OCI-LY3 (cell line): Measurements from ENCODE around the gene EHBP1L1.

Experiments
- H2AFZ ChIP-seq: fragments of 200-600, 300-600 bp; shearing (Covaris generic); 2 replicates; pipeline ENCODE4 v1.6.0; 2014; ENCODE audit warnings: antibody characterized with exemption, low read depth, low read length
- H3K27ac ChIP-seq: fragments of 200-600, 300-600 bp; sonication (generic); 2 replicates; pipeline ENCODE4 v1.5.1; 2014; ENCODE audit warnings: mild to moderate bottlenecking, low read length, moderate library complexity, mixed read lengths
- H3K27me3 ChIP-seq: fragments of 200-600, 300-600 bp; sonication (generic); 2 replicates; pipeline ENCODE4 v1.6.1; 2014; ENCODE audit warnings: low read depth, low read length, mixed read lengths
- H3K36me3 ChIP-seq: fragments of 200-600, 300-600 bp; sonication (generic); replicated peaks from 2 replicates; pipeline ENCODE3; 2014; ENCODE audit warnings: low read depth, low read length, mixed read lengths
- H3K4me1 ChIP-seq: fragments of 300-600, 200-600 bp; sonication (generic); 2 replicates; pipeline ENCODE4 v1.6.1; 2014; ENCODE audit warnings: low read length, mixed read lengths
- H3K4me2 ChIP-seq: fragments of 200-600, 300-600 bp; sonication (generic); 2 replicates; pipeline ENCODE4 v1.6.1; 2014; ENCODE audit warnings: low read length, mixed read lengths
- H3K4me3 ChIP-seq: fragments of 300-600, 200-600 bp; sonication (generic); 2 replicates; pipeline ENCODE4 v1.5.1; 2014; ENCODE audit warnings: antibody characterized with exemption, mild to moderate bottlenecking, low read length, moderate library complexity
- H3K79me2 ChIP-seq: fragments of 300-600, 200-600 bp; shearing (Covaris generic); 2 replicates; pipeline ENCODE4 v1.6.1; 2014; ENCODE audit warnings: mild to moderate bottlenecking, low read length, mixed read lengths
- H3K9ac ChIP-seq: fragments of 300-600, 200-600 bp; shearing (Covaris generic); 2 replicates; pipeline ENCODE4 v1.6.0; 2014; ENCODE audit warnings: mild to moderate bottlenecking, low read length, moderate library complexity
- H3K9me3 ChIP-seq: fragments of 200-600, 300-600 bp; shearing (Covaris generic); 2 replicates; pipeline ENCODE4 v1.6.1; 2014; ENCODE audit warnings: low read length, mixed read lengths; ENCODE audit not compliant: insufficient read depth
- H4K20me1 ChIP-seq: fragments of 200-600, 300-600 bp; sonication (generic); 2 replicates; pipeline ENCODE4 v1.6.1; 2016; ENCODE audit warnings: low read length, mixed read lengths; ENCODE audit not compliant: insufficient read depth
- CTCF ChIP-seq: fragments of 200-600, 300-600 bp; sonication (generic); IDR thresholded peaks from 2 replicates; pipeline ENCODE4 v1.5.1; 2014; ENCODE audit warnings: antibody characterized with exemption, low read length, low read depth
- EZH2phosphoT487 ChIP-seq: fragments of 200-600 bp; shearing (Covaris generic); IDR thresholded peaks from 2 replicates; pipeline ENCODE4 v1.6.1; 2018; ENCODE audit warnings: antibody characterized with exemption, mixed run types, low read depth

The EHBP1L1 gene

GRCh38 chr11:65577756-65578109, 1.9 kb downstream of the EHBP1L1 start:
- H3K27ac ChIP-seq = peak overlapping the region; percentile 8; the same call in 1 of the 2 replicates
- TF ChIP-seq CTCF (no peak), EZH2phosphoT487 (no peak)
- no peaks in the 10 kb centered on the region for H3K27me3 ChIP-seq
- peaks cover 5% of the 10 kb centered on the region; the same call in 1 of the 2 replicates for H4K20me1 ChIP-seq
- H3K9me3 ChIP-seq = no peaks in the 10 kb centered on the region
- peaks cover 13% of the 10 kb centered on the region for H3K36me3 ChIP-seq
- H2AFZ ChIP-seq = no peak overlapping the region
- peaks cover 23% of the 10 kb centered on the region for H3K79me2 ChIP-seq
- peak overlapping the region; percentile 98 for H3K4me2 ChIP-seq
- peak overlapping the region; percentile 81 for H3K4me3 ChIP-seq
- peak overlapping the region; percentile 87 for H3K9ac ChIP-seq
- peaks cover 38% of the 10 kb centered on the region for H3K4me1 ChIP-seq

DNA sequence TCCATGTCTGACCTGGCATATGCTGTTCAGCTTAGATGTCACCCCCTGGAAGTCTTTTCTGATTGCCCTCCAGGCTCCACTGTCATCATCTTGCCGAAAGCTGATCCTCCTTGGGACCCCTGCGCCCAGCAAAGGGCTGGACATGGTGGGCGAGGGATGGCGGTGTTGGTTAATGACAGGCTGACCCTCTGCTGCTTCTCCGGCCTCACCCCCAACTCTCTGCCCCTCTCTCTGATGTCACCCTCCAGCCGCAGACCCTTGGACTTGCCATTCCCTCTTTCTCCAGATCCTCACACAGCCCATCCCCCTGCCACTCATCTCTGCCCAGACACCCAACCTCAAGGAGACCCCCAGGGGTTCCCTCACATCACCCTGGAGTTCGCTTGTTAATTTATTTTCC, 2.3 kb downstream of the EHBP1L1 start:
- H3K4me3 ChIP-seq = no peak overlapping the region
- peaks cover 13% of the 10 kb centered on the region for H3K36me3 ChIP-seq
- H3K4me2 ChIP-seq = peak overlapping the region; percentile 98
- no peaks in the 10 kb centered on the region for H3K27me3 ChIP-seq
- H3K27ac ChIP-seq = no peak overlapping the region
- peak overlapping the region; percentile 87; the same call in 1 of the 2 replicates for H3K9ac ChIP-seq
- H3K9me3 ChIP-seq = no peaks in the 10 kb centered on the region
- H3K4me1 ChIP-seq = peaks cover 35% of the 10 kb centered on the region
- peaks cover 19% of the 10 kb centered on the region for H3K79me2 ChIP-seq
- peaks cover 2% of the 10 kb centered on the region; the same call in 1 of the 2 replicates for H4K20me1 ChIP-seq
- no peak for TF ChIP-seq CTCF
- H2AFZ ChIP-seq = no peak overlapping the region

GRCh38 chr11:65578667-65579066, 2.8 kb downstream of the EHBP1L1 start:
- Histone ChIP-seq H3K4me2 (no peak overlapping the region), H4K20me1 (no peaks in the 10 kb centered on the region), H3K36me3 (peaks cover 13% of the 10 kb centered on the region), H3K79me2 (peaks cover 16% of the 10 kb centered on the region; the same call in 1 of the 2 replicates), H2AFZ (no peak overlapping the region), H3K4me3 (no peak overlapping the region), H3K9me3 (no peaks in the 10 kb centered on the region), H3K4me1 (peaks cover 30% of the 10 kb centered on the region), H3K27me3 (no peaks in the 10 kb centered on the region), H3K9ac (no peak overlapping the region), H3K27ac (no peak overlapping the region)
- TF ChIP-seq EZH2phosphoT487 (no peak), CTCF (no peak)

DNA sequence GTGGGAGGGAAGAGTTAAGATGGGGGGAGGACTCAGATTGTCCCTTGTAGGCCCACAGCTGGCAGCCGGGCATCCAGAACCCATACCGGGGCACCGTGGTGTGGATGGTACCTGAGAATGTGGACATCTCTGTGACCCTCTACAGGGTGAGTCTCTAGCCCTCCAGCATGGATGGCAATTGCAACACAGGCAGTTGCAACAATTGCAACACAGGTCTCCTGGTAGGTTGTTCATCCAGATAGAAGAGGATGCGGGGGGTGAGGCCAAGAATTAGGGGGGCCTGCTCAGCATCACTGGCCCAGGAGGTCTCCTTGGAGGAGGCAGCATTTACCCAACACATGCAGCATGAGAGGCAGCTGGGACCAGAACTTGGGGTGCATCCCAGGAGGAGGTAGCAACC, 3.4 kb downstream of the EHBP1L1 start:
- no peak for TF ChIP-seq EZH2phosphoT487
- TF ChIP-seq CTCF = no peak
- Histone ChIP-seq H3K4me1 (peaks cover 26% of the 10 kb centered on the region), H3K9ac (no peak overlapping the region), H3K4me2 (no peak overlapping the region), H3K79me2 (peaks cover 16% of the 10 kb centered on the region; the same call in 1 of the 2 replicates), H4K20me1 (no peaks in the 10 kb centered on the region), H3K4me3 (no peak overlapping the region), H3K9me3 (no peaks in the 10 kb centered on the region), H3K36me3 (peaks cover 15% of the 10 kb centered on the region), H3K27ac (no peak overlapping the region), H2AFZ (no peak overlapping the region), H3K27me3 (no peaks in the 10 kb centered on the region)
